NCI-H446 (cell line): Measurements from ENCODE around the gene AFG1L.
"Not testable (repeated sequence)": the region's sequence is repeated elsewhere in the genome, so short reads cannot be mapped to it uniquely, and the experiment has no call there.

Experiments
- DNase-seq, 2 experiments: peaks; one replicate each; lab custom pipeline; 2025; lab: John Stamatoyannopoulos, UW

The AFG1L gene

DNA sequence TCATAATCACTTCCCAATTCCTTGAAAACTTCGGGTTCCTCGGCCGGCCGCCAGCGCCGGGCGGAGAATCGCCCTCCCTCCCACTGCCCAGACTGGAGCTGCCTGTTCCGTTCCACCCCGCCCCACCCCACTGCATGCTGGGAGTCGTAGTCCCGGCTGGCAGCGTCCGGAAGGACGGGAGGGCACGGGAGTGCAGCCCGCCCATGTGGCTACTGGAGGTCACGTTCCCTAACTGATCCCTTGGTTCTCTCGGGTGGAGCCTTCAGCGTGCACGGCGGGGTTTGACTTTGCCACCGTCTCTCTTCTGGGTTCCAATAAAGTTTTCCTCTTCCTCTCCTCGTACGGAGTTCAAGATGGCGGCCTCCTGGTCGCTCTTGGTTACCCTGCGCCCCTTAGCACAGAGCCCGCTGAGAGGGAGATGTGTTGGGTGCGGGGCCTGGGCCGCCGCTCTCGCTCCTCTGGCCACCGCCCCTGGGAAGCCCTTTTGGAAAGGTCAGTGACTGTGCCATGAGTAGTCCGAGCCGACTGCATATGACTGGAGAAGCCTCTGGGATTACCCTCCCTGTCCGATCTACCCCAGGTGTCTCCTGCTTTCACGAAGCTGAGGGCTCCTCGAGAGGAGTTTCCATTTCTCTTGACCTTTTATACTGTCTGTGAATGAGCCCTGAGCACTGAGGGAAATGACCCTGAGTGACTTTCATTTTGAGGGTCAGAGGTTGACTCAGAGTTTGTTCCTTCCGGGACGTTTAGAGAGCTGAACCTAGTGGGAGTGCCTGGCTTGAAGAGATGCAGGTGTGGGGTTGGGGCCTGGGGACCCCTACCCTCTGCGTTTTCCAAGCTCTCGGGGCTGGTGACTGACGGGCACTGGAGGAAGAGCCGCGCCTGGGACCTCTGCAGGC lies at the start of gene AFG1L:
Gene AFG1L (plus strand): TSS at position 328 of the 899 bp plus-strand sequence. CDS start 26 bp downstream, at position 354.
- peak; percentile 66 to 71 for DNase-seq

GRCh38 chr6:108245095-108245494 lies 49.8 kb upstream of the AFG1L start:
- not testable (repeated sequence) for DNase-seq

- DNase-seq: no peak
Measured at GRCh38 chr6:108247965-108248536, 46.8 kb upstream of the AFG1L start.

DNA sequence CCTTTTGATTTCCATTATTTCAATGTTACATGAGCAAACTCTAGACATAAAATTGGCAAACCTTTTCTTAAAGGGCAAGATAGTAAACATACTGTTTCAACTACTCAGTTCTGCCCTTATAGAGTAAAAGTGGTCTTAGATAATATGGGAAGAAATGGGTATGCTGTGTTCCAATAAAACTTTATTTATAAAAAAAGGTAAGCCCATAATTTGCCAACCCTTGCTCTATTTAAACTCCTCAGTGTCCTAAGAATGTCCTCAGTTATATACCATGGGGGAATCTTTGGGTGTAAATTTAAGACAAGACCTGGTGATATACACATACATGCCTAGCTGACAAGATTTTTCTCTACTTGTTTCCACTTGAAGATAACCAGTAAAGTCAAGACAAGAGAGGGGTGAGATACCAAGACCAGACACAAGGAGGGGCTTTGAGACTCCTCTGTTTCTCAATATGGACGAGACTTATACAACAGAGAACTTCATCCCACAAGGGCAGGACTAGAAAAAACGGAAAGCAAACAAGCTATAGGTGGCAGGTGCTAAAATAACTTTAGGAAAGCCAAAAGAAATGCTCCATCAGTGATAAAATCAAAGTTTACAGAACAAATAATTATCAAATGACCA lies 44.5 kb upstream of the AFG1L start:
- peak in 1 of 2 experiments; percentile 0 for DNase-seq

DNA sequence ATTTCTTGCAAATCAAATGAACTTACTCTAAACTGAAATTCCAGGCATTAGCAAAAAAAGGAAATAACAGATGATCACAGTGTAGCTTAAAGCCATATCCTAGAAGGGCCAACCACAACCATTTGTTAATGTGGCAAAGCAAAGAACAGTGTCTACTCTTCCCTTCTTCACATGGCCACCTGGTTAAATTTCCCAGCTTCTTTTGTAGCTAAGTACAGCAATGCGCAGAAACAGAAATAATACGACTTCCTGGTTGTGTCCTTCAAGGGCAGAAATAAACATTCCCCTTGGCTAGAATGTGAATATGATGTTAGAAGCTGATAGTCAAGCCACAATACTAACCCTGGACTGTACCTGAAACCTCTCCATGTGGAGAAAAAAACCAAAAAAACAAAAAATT lies 43.6 kb upstream of the AFG1L start:
- DNase-seq: no peak

DNA sequence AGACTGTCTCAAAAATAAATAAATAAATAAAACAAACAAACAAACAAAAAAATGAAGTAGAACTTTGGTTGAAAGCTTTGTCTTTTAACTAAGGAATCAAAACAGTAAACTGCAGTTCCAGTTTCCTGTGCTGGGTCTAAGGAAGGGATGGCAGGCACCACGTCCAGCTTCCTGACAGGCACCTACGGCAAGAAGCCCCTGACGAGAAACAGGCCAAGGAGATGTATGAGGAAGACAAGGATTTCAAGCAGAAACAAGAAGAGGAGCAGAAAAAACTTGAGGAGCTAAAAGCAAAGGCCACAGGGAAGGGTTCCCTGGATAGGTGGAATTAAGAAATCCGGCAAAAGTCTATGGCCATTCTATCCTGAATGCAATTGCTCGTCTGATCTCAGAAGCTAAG lies 42.8 kb upstream of the AFG1L start:
- no peak for DNase-seq

GRCh38 chr6:108253241-108253640 lies 41.6 kb upstream of the AFG1L start:
- no peak for DNase-seq

GRCh38 chr6:108254433-108255410 lies 40.1 kb upstream of the AFG1L start:
- DNase-seq: no peak

- peak; percentile 1 to 2 for DNase-seq
Measured at GRCh38 chr6:108260126-108260808, 34.6 kb upstream of the AFG1L start.

- peak; percentile 73 to 94 for DNase-seq
Measured at GRCh38 chr6:108260809-108261569, 33.9 kb upstream of the AFG1L start, which contains the start of gene SNX3. TSS of gene SNX3 (minus strand) at chr6:108261040. CDS start at chr6:108260921, 119 bp downstream.

- DNase-seq: no peak
Measured at GRCh38 chr6:108263371-108263770, 31.5 kb upstream of the AFG1L start.

- DNase-seq: no peak
Measured at GRCh38 chr6:108268845-108269244, 26.0 kb upstream of the AFG1L start.

- not testable (repeated sequence) for DNase-seq
Measured at GRCh38 chr6:108269955-108270354, 24.9 kb upstream of the AFG1L start.

DNA sequence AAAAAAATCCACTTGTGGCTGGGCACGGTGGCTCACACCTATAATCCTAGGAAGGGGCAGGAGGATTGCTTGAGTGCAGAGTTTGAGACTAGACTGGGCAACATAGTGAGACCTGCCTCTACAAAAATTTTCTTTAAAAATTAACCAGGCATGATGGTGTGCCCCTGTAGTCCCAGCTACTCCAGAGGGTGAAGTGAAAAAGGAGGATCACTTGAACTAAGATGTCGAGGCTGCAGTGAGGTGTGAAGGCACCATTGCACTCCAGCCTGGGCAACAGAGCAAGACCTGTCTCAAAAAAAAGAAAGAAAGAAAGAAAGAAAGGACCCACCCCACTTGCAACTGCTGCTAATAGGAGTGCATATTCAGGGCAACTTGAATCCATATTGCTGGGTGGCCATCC lies 20.3 kb upstream of the AFG1L start:
- DNase-seq: no peak

GRCh38 chr6:108275976-108276375 lies 18.9 kb upstream of the AFG1L start:
- DNase-seq: no peak

- no peak for DNase-seq
Measured at GRCh38 chr6:108277295-108277694, 17.6 kb upstream of the AFG1L start.

DNA sequence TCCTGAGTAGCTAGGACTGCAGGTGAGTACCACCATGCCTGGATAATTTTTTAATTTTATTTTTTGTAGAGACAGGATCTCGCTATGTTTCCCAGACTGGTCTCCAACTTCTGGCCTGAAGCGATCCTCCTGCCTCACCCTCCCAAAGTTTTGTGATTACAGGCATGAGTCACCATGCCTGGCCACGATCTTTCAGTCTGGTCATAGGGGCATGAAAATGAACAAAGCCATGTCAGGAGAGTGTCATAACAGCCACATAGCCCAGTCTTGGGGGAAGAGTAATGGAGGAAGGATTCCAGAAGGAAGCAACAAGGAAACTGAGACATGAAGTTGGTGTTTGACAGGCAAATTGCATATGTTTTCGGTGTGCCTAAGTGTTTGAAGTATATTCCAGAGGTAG lies 17.0 kb upstream of the AFG1L start:
- no peak for DNase-seq

GRCh38 chr6:108285381-108285780 lies 9.5 kb upstream of the AFG1L start:
- no peak for DNase-seq

GRCh38 chr6:108286366-108286765 lies 8.5 kb upstream of the AFG1L start:
- no peak for DNase-seq

DNA sequence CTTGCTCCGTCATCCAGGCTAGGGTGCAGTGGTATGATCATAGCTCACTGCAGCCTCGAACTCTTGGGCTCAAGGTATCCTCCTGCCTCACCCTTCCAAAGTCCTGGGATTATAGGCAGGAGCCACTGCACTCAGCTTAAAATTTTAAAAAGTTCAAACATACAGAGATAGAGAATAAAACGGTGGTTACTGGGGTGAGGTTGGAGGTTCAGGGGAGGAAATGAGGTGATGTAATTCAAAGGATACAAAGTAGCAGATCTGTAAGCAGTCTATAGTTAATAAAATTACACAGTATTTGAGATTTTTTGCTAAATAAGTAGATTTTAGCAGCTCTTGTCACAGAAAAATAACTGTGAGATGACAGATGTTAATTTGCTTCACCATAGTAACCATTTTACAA lies 7.5 kb upstream of the AFG1L start:
- no peak for DNase-seq
